GM23248 (cell line): Measurements from ENCODE around the gene SGPL1.

Experiments used
- EZH2 ChIP-seq: fragments of 200-600 bp; sonication (generic); IDR thresholded peaks from 2 replicates; pipeline ENCODE4 v1.6.1; 2018; ENCODE audit warnings: antibody characterized with exemption, mild to moderate bottlenecking; ENCODE audit not compliant: insufficient read depth, poor library complexity, severe bottlenecking
- EZH2phosphoT487 ChIP-seq: fragments of 200-600 bp; sonication (generic); IDR thresholded peaks from 2 replicates; pipeline ENCODE4 v1.6.1; 2018; ENCODE audit warnings: antibody characterized with exemption, moderate library complexity, mild to moderate bottlenecking, low read depth; ENCODE audit not compliant: insufficient read depth

DNA sequence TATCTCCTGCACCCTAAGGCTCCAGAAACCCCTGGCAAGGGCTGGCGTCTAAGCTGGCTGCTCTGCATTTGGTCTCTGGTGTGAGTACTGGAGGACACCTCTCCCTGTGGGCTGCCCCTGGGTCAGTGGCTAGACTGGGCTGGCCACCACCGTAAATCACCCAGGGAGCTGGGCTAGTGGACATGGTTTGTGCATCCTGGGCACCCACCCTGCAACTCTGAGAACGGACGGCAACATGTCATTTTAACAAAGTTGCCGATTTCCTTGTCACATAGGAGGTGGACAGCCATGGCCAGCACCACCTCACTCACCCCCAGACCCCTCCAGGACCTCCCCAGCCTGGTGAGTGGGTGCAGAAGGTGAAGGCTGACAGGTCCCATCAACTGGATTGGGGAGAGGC is 99.5 kb downstream of the SGPL1 start:
- TF ChIP-seq EZH2phosphoT487, result no peak
- no peak for TF ChIP-seq EZH2
